OCI-LY7 (cell line): ENCODE data around the gene AMIGO3.

ENCODE experiments used
- CTCF ChIP-seq: fragments of 200-600 bp; sonication (generic); conservative IDR thresholded peaks from 2 replicates; pipeline ENCODE4 v1.5.1; 2014; ENCODE audit warnings: mild to moderate bottlenecking, antibody characterized with exemption, low read length, moderate library complexity, mixed read lengths
- EZH2phosphoT487 ChIP-seq: fragments of 200-600 bp; sonication (generic); IDR thresholded peaks from 2 replicates; pipeline ENCODE4 v1.6.1; 2018; ENCODE audit warnings: low read depth, borderline replicate concordance, mild to moderate bottlenecking, mixed run types, antibody characterized with exemption, low read length, moderate library complexity, mixed read lengths

GRCh38 chr3:49747792-49748480 lies 28.5 kb upstream of the AMIGO3 start:
- TF ChIP-seq CTCF (no peak), EZH2phosphoT487 (no peak)
